ENCODE results near the gene PEX19. TPM values are rescaled to one million over a fixed set of nuclear protein-coding genes. Genes with fewer than 3 reads are reported as not detected.

PEX19 gene
- total RNA-seq, 4 donors from 2014 or later, result 43.6 to 54.2 (median 46.1) TPM

GRCh38 chr1:160308451-160309184 lies 23.7 kb upstream of the PEX19 start:
- no peaks in the 10 kb centered on the region for H3K27me3 ChIP-seq
- no peak overlapping the region for H3K4me3 ChIP-seq
- TF ChIP-seq POLR2A (IDR thresholded peaks at IDR 0.05; ENCODE audit: low read depth) (no peak), EP300 (IDR thresholded peaks at IDR 0.05) (no peak), POLR2AphosphoS5 (IDR thresholded peaks at IDR 0.05) (no peak), CTCF (IDR thresholded peaks at IDR 0.05) (no peak)
- no peak for DNase-seq (ENCODE audit: extremely low spot score)
- H3K36me3 ChIP-seq, result peaks cover 84 to 100% (median 99%) of the 10 kb centered on the region in 4 donors
- H3K4me1 ChIP-seq, result no peaks in the 10 kb centered on the region
- no peak overlapping the region for H3K27ac ChIP-seq (replicated peaks in 1 of 4)
- intact Hi-C loops (cut with DNase I), result no loop called here
- no peaks in the 10 kb centered on the region for H3K9me3 ChIP-seq
- WGBS, result 75% methylated on average over 4 of the region's 4 CpGs

- WGBS, result 93% methylated on average over 10 of the region's 13 CpGs
- H3K36me3 ChIP-seq, result peaks cover 81 to 100% (median 97%) of the 10 kb centered on the region in 4 donors
- no peaks in the 10 kb centered on the region for H3K4me1 ChIP-seq
Measured at GRCh38 chr1:160307118-160307791, 22.3 kb upstream of the PEX19 start.

GRCh38 chr1:160300173-160300572 lies 15.2 kb upstream of the PEX19 start:
- intact Hi-C loops (cut with DNase I), result no loop called here
- Histone ChIP-seq H3K4me3 (no peak overlapping the region), H3K4me1 (no peaks in the 10 kb centered on the region), H3K9me3 (no peaks in the 10 kb centered on the region), H3K27ac (replicated peaks in 1 of 4) (no peak overlapping the region), H3K36me3 (peaks cover 69 to 99% (median 83%) of the 10 kb centered on the region in 4 donors), H3K27me3 (no peaks in the 10 kb centered on the region)
- TF ChIP-seq CTCF (IDR thresholded peaks at IDR 0.05), result no peak
- TF ChIP-seq POLR2AphosphoS5 (IDR thresholded peaks at IDR 0.05), result no peak
- TF ChIP-seq EP300 (IDR thresholded peaks at IDR 0.05), result no peak
- no peak for TF ChIP-seq POLR2A (IDR thresholded peaks at IDR 0.05; ENCODE audit: low read depth)
- DNase-seq (ENCODE audit: extremely low spot score), result no peak
- 80% methylated on average over 7 of the region's 7 CpGs for WGBS

More at GRCh38 chr1:160307118-160307791, 22.3 kb upstream of the PEX19 start:
- Histone ChIP-seq H3K27me3 (no peaks in the 10 kb centered on the region), H3K27ac (replicated peaks in 1 of 4) (no peak overlapping the region), H3K9me3 (no peaks in the 10 kb centered on the region), H3K4me3 (no peak overlapping the region)
- intact Hi-C loops (cut with DNase I), result no loop called here
- TF ChIP-seq POLR2A (IDR thresholded peaks at IDR 0.05; ENCODE audit: low read depth) (no peak), POLR2AphosphoS5 (IDR thresholded peaks at IDR 0.05) (no peak), CTCF (IDR thresholded peaks at IDR 0.05) (no peak), EP300 (IDR thresholded peaks at IDR 0.05) (no peak)
- no peak for DNase-seq (ENCODE audit: extremely low spot score)

- H3K27ac ChIP-seq (replicated peaks in 1 of 4), result no peak overlapping the region
- intact Hi-C loops (cut with DNase I), result no loop called here
- H3K9me3 ChIP-seq, result no peaks in the 10 kb centered on the region
- 87% methylated on average over 1 of the region's 1 CpG for WGBS
- H3K4me1 ChIP-seq, result peaks cover 0 to 5% (median 1%) of the 10 kb centered on the region in 4 donors
- no peak for TF ChIP-seq CTCF (IDR thresholded peaks at IDR 0.05)
- no peak for TF ChIP-seq POLR2AphosphoS5 (IDR thresholded peaks at IDR 0.05)
- no peak overlapping the region for H3K4me3 ChIP-seq
- no peak for DNase-seq (ENCODE audit: extremely low spot score)
- H3K27me3 ChIP-seq, result no peaks in the 10 kb centered on the region
- peaks cover 86 to 100% (median 94%) of the 10 kb centered on the region in 4 donors for H3K36me3 ChIP-seq
Measured at GRCh38 chr1:160296036-160296435, 11.1 kb upstream of the PEX19 start.

All from esophagus muscularis mucosa (tissue), 4 donors.